Measurements from ENCODE around the gene ANK3. TPM values are rescaled to one million over a fixed set of nuclear protein-coding genes. Genes with fewer than 3 reads are reported as not detected.

The ANK3 gene
- total RNA-seq, 1 donor from 2014 or later: 65.3 TPM

DNA sequence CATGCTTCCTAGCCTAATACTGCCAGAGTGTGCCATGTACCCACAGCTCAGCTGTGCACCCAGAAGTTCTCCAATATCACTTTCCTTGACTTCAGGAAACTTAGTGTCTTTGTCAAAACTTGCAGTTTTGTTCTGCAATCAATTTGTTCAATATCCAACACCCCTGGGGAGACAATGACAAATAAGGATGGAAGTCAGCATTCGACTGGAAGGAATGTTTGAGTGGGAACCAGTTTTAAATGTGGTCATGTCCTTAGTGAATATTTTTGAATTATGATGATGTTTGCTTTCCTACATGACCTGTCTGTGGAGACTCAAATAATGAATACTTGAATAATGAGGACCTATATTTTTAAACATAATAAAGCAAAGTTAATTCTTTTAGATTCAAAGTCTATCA, 112.0 kb downstream of the ANK3 start:
- Histone ChIP-seq H3K9me3 (no peaks in the 10 kb centered on the region), H3K27me3 (no peaks in the 10 kb centered on the region), H3K4me1 (no peaks in the 10 kb centered on the region), H3K4me3 (no peak overlapping the region), H3K27ac (no peak overlapping the region), H3K36me3 (no peaks in the 10 kb centered on the region)
- DNase-seq (ENCODE audit: extremely low spot score in 2 of 2): no peak
- intact Hi-C loops (cut with DNase I): no loop called here
- no peak for TF ChIP-seq POLR2AphosphoS5 (IDR thresholded peaks at IDR 0.05; ENCODE audit: insufficient read depth in 1 of 2, low read depth in 1 of 2)

GRCh38 chr10:60276232-60276631, 113.4 kb downstream of the ANK3 start:
- TF ChIP-seq, protein P1, sequence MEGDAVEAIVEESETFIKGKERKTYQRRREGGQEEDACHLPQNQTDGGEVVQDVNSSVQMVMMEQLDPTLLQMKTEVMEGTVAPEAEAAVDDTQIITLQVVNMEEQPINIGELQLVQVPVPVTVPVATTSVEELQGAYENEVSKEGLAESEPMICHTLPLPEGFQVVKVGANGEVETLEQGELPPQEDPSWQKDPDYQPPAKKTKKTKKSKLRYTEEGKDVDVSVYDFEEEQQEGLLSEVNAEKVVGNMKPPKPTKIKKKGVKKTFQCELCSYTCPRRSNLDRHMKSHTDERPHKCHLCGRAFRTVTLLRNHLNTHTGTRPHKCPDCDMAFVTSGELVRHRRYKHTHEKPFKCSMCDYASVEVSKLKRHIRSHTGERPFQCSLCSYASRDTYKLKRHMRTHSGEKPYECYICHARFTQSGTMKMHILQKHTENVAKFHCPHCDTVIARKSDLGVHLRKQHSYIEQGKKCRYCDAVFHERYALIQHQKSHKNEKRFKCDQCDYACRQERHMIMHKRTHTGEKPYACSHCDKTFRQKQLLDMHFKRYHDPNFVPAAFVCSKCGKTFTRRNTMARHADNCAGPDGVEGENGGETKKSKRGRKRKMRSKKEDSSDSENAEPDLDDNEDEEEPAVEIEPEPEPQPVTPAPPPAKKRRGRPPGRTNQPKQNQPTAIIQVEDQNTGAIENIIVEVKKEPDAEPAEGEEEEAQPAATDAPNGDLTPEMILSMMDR (IDR thresholded peaks at IDR 0.05): no peak
- TF ChIP-seq POLR2AphosphoS5 (IDR thresholded peaks at IDR 0.05; ENCODE audit: insufficient read depth in 1 of 2, low read depth in 1 of 2): no peak
- TF ChIP-seq POLR2A (IDR thresholded peaks at IDR 0.05): no peak
- intact Hi-C loops (cut with DNase I): no loop called here
- Histone ChIP-seq H3K9me3 (no peaks in the 10 kb centered on the region), H3K27ac (no peak overlapping the region), H3K27me3 (no peaks in the 10 kb centered on the region), H3K4me1 (no peaks in the 10 kb centered on the region), H3K4me3 (no peak overlapping the region), H3K36me3 (no peaks in the 10 kb centered on the region)
- DNase-seq (ENCODE audit: extremely low spot score in 2 of 2): no peak

DNA sequence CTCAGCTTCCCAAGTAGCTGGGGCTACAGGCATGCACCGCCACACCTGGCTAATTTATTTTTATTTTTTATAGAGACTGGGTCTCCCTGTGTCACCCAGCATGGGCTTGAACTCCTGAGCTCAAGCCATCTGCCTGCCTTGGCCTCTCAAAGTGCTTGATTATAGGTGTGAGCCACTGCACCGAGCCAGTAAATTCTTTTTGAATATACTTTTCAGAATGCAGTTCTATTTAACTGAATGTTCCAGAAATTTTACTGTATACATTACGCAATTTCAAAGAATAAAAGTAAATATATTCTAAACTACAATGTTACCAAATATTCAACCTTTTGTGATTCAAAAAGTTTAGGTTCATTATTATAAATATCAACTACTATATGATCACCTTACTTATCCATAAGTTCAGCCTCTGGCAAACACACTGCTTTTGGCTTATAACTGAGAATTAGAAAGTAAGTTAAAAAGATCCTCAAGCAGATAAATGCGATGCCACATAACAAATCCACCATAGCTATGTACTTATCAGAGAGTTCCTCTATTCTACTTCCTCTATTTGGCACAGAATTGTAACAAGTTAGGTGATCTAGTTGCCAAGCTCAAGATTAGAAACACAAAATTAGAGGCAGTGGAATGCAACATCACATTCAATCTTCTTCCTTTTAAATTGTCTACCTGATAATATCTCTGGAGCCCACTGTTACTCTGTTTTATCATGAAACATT, 118.2 kb downstream of the ANK3 start:
- H3K36me3 ChIP-seq: no peaks in the 10 kb centered on the region
- no peak overlapping the region for H3K27ac ChIP-seq
- H3K4me1 ChIP-seq: no peaks in the 10 kb centered on the region
- intact Hi-C loops (cut with DNase I): no loop called here
- no peak overlapping the region for H3K4me3 ChIP-seq
- H3K9me3 ChIP-seq: no peaks in the 10 kb centered on the region
- no peaks in the 10 kb centered on the region for H3K27me3 ChIP-seq
- no peak for DNase-seq (ENCODE audit: extremely low spot score in 2 of 2)
- TF ChIP-seq POLR2AphosphoS5 (IDR thresholded peaks at IDR 0.05; ENCODE audit: insufficient read depth in 1 of 2, low read depth in 1 of 2) (no peak), POLR2A (IDR thresholded peaks at IDR 0.05) (no peak)
- TF ChIP-seq, protein P1 (IDR thresholded peaks at IDR 0.05): no peak

DNA sequence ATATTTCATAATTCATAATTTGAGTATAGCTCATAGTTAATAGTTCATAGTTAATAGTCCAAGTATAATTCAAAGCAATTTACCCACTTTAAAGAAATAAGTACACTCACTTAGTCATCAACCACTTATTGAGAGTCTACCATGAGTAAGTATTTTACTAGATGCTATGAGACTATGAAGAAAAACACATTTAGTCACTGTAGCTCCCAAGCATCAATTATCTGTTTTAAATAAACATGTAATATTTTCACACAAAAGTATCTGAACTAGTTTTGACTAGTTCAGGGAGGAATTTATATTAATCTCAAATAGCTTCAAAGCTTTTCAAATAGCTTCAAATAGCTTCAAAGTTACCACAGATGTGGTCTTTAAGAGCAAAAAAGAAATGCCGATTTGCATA, 119.2 kb downstream of the ANK3 start:
- H3K36me3 ChIP-seq: no peaks in the 10 kb centered on the region
- DNase-seq (ENCODE audit: extremely low spot score in 2 of 2): no peak
- no peak overlapping the region for H3K4me3 ChIP-seq
- intact Hi-C loops (cut with DNase I): no loop called here
- no peaks in the 10 kb centered on the region for H3K9me3 ChIP-seq
- no peak for TF ChIP-seq POLR2A (IDR thresholded peaks at IDR 0.05)
- TF ChIP-seq, protein P1 (IDR thresholded peaks at IDR 0.05): no peak
- TF ChIP-seq POLR2AphosphoS5 (IDR thresholded peaks at IDR 0.05; ENCODE audit: insufficient read depth in 1 of 2, low read depth in 1 of 2): no peak
- no peaks in the 10 kb centered on the region for H3K4me1 ChIP-seq
- H3K27me3 ChIP-seq: no peaks in the 10 kb centered on the region
- no peak overlapping the region for H3K27ac ChIP-seq

DNA sequence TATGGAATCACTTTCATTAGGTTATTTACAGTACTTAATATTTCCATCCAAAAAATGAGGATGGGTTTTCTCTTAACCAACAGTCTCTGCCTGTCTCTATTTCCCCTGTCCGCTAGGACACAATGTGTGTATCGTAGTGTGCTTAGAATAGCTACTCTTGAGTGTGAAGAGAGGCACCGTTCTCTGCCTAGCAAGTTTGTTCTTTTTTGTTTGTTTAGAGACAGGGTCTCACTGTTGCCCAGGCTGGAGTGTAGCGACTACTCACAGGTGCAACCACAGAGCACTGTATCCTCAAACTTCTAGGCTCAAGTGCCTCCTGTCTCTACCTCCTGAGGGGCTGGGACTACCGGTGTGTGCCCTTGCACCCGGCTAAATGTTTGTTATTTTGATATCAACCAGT, 121.9 kb downstream of the ANK3 start:
- intact Hi-C loops (cut with DNase I): no loop called here
- no peak for DNase-seq (ENCODE audit: extremely low spot score in 2 of 2)
- Histone ChIP-seq H3K4me3 (no peak overlapping the region), H3K4me1 (no peaks in the 10 kb centered on the region), H3K27ac (no peak overlapping the region), H3K27me3 (no peaks in the 10 kb centered on the region), H3K9me3 (no peaks in the 10 kb centered on the region), H3K36me3 (peaks cover 0 to 4% of the 10 kb centered on the region in 2 donors)
- TF ChIP-seq POLR2AphosphoS5 (IDR thresholded peaks at IDR 0.05; ENCODE audit: insufficient read depth in 1 of 2, low read depth in 1 of 2) (no peak), POLR2A (IDR thresholded peaks at IDR 0.05) (no peak)
- TF ChIP-seq, protein P1 (IDR thresholded peaks at IDR 0.05): no peak

Data from vagina (tissue), 2 donors.